CD14-positive monocyte (primary cell): Measurements from ENCODE around the gene B3GNT8. TPM values are rescaled to one million over a fixed set of nuclear protein-coding genes. Genes with fewer than 3 reads are reported as not detected.

Source experiments
- DNase-seq, 3 donors: peaks; one replicate each; pipeline ENCODE4 v3.0.0-alpha.2; 2011 to 2022
- H2AFZ ChIP-seq: 2 replicates; pipeline ENCODE4 v1.6.0; 2012; ENCODE audit warnings: mild to moderate bottlenecking, low read depth, low read length, inconsistent platforms; ENCODE audit not compliant: insufficient read depth, poor library complexity, severe bottlenecking
- H3K27ac ChIP-seq, 2 donors: 1 replicate in 1 of 2; 2 replicates in 1 of 2; pipeline ENCODE4 v1.5.1; 2012 to 2013; ENCODE audit warnings: low read length in 2 of 2, control low read depth in 1 of 2, inconsistent platforms in 1 of 2, low read depth in 1 of 2, mild to moderate bottlenecking in 1 of 2
- H3K27me3 ChIP-seq, 2 donors: one replicate each; pipeline versions ENCODE4 v1.6.0 to v1.6.1; 2011 to 2013; ENCODE audit warnings: low read length in 2 of 2; ENCODE audit not compliant: control insufficient read depth in 2 of 2, insufficient read depth in 2 of 2
- H3K36me3 ChIP-seq, 2 donors: replicated peaks in 1 of 2; 1 replicate in 1 of 2; 2 replicates in 1 of 2; pipeline versions ENCODE4 v1.5.1 to v1.6.1; 2012 to 2013; ENCODE audit warnings: low read length in 2 of 2, control low read depth in 1 of 2, inconsistent platforms in 1 of 2, mild to moderate bottlenecking in 1 of 2; ENCODE audit not compliant: insufficient read depth in 2 of 2, control insufficient read depth in 1 of 2
- H3K4me1 ChIP-seq, 2 donors: 1 replicate in 1 of 2; 2 replicates in 1 of 2; pipeline versions ENCODE4 v1.5.1 to v1.6.1; 2012 to 2013; ENCODE audit warnings: low read length in 2 of 2, control low read depth in 1 of 2, inconsistent platforms in 1 of 2, mild to moderate bottlenecking in 1 of 2, moderate library complexity in 1 of 2; ENCODE audit not compliant: insufficient read depth in 2 of 2, control insufficient read depth in 1 of 2
- H3K4me2 ChIP-seq: replicated peaks from 2 replicates; pipeline ENCODE3; 2012; ENCODE audit warnings: low read length, moderate library complexity, mild to moderate bottlenecking; ENCODE audit not compliant: poor library complexity, severe bottlenecking; ENCODE audit errors: extremely low read depth
- H3K4me3 ChIP-seq, 3 experiments: fragments of 200-600 bp in 1 of 3; sonication (generic) in 1 of 3; replicated peaks in 1 of 3; 1 replicate in 2 of 3; 2 replicates in 1 of 3; pipeline ENCODE4 v1.5.1; 2011 to 2013; ENCODE audit warnings: low read length in 3 of 3, mild to moderate bottlenecking in 3 of 3, control low read depth in 2 of 3, low read depth in 2 of 3, inconsistent platforms in 1 of 3, moderate library complexity in 1 of 3
- H3K79me2 ChIP-seq: 2 replicates; pipeline ENCODE4 v1.6.0; 2012; ENCODE audit warnings: mild to moderate bottlenecking, control low read depth, inconsistent platforms, low read length, moderate library complexity; ENCODE audit not compliant: insufficient read depth
- H3K9ac ChIP-seq: 2 replicates; pipeline ENCODE4 v1.6.0; 2017; ENCODE audit warnings: low read length, mild to moderate bottlenecking; ENCODE audit not compliant: insufficient read depth, poor library complexity, severe bottlenecking
- H3K9me3 ChIP-seq, 2 donors: replicated peaks in 1 of 2; 1 replicate in 1 of 2; 2 replicates in 1 of 2; pipeline versions ENCODE4 v1.5.1 to v1.6.1; 2012 to 2013; ENCODE audit warnings: low read length in 2 of 2, control low read depth in 1 of 2; ENCODE audit not compliant: control insufficient read depth in 1 of 2, insufficient read depth in 1 of 2
- H4K20me1 ChIP-seq: 2 replicates; pipeline ENCODE4 v1.6.0; 2012; ENCODE audit warnings: mild to moderate bottlenecking, low read length, control low read depth, moderate library complexity; ENCODE audit not compliant: insufficient read depth
- H3K27ac Mint-ChIP-seq, 7 donors: one replicate each; pipeline ENCODE4 v1.8.0; 2020; ENCODE audit warnings: mild to moderate bottlenecking in 7 of 7, mixed read lengths in 7 of 7, moderate library complexity in 6 of 7, inconsistent platforms in 2 of 7
- H3K27me3 Mint-ChIP-seq, 3 donors: one replicate each; pipeline ENCODE4 v1.8.0; 2021 to 2022; ENCODE audit warnings: low read depth in 3 of 3, mild to moderate bottlenecking in 3 of 3, mixed read lengths in 3 of 3, moderate library complexity in 3 of 3, inconsistent platforms in 1 of 3
- H3K36me3 Mint-ChIP-seq, 2 donors: one replicate each; pipeline ENCODE4 v1.8.0; 2020; ENCODE audit warnings: mixed read lengths in 2 of 2, inconsistent platforms in 1 of 2, mild to moderate bottlenecking in 1 of 2
- H3K4me1 Mint-ChIP-seq: one replicate; pipeline ENCODE4 v1.8.0; 2020; ENCODE audit warnings: mild to moderate bottlenecking, mixed read lengths
- H3K4me3 Mint-ChIP-seq, 2 donors: one replicate each; pipeline ENCODE4 v1.8.0; 2020; ENCODE audit warnings: mild to moderate bottlenecking in 2 of 2, mixed read lengths in 2 of 2, moderate library complexity in 1 of 2
- H3K9me3 Mint-ChIP-seq, 7 donors: one replicate each; pipeline ENCODE4 v1.8.0; 2020 to 2022; ENCODE audit warnings: mixed read lengths in 7 of 7, mild to moderate bottlenecking in 6 of 7, moderate library complexity in 6 of 7, inconsistent platforms in 2 of 7
- CTCF ChIP-seq: fragments of 200-600 bp; IDR thresholded peaks from one replicate; pipeline ENCODE4 v1.8.0; 2022; ENCODE audit warnings: antibody characterized with exemption, mild to moderate bottlenecking
- WGBS: methylation state at CpG from one replicate; pipeline ENCODE4 v1.1.5; 2013; ENCODE audit warnings: missing lambda C conversion rate; ENCODE audit not compliant: insufficient coverage; 5-methylcytosine and 5-hydroxymethylcytosine counted together
- intact Hi-C, 2 donors: fragments of 100-400 bp; cut with micrococcal nuclease; formaldehyde crosslinking; loops; one replicate each; pipeline versions ENCODE4 v1.15.0 to v1.15.1; 2023
- polyA plus RNA-seq, 3 donors: library from polyadenylated mRNA; depleted of rRNA in 1 of 3; unstranded in 2 of 3; stranded (reverse) in 1 of 3; fragments of 300-500 nt in 2 of 3; fragments of >200 nt in 1 of 3; fragmentation: Illumina TruSeq in 2 of 3; gene quantifications; 1 replicate in 2 of 3; 2 replicates in 1 of 3; pipeline ENCODE4 v1.2.3, GENCODE V29; 2012 to 2021

Gene B3GNT8
- polyA plus RNA-seq, 3 donors, result 2.9 to 18.9 (median 17.4) TPM

DNA sequence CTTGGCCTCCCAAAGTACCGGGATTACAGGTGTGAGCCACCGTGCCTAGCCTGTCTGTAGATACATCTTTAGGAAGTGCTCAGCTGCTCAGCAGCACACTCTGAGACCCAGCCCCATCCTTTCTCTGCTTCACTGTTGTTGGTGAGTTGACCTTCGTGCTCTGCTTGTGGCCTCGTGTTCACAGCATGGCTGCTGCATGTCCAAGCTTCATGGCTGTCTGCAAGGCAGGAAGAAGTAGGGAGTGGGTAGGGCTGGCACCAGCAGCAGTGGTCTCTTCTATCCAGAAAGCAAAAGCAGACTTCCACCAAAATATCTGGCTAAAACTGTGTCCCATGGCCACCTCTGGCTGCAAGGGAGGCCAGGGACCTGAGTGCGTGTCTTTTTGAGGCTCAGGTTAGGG lies 14.2 kb downstream of the B3GNT8 start:
- peaks cover 52 to 66% of the 10 kb centered on the region in 2 donors for H3K36me3 ChIP-seq
- DNase-seq, result no peak
- peaks cover 0 to 2% (median 0%) of the 10 kb centered on the region in 3 donors for H3K27me3 Mint-ChIP-seq

GRCh38 chr19:41411968-41412265 lies 15.3 kb downstream of the B3GNT8 start:
- H3K36me3 ChIP-seq, result peaks cover 48 to 59% of the 10 kb centered on the region in 2 donors
- Mint-ChIP-seq H3K36me3 (peaks cover 64 to 74% of the 10 kb centered on the region in 2 donors), H3K27ac (peak overlapping the region in 5 of 7 donors; percentile 18 to 59 (median 31)), H3K27me3 (peaks cover 0 to 2% (median 0%) of the 10 kb centered on the region in 3 donors), H3K4me1 (peaks cover 66% of the 10 kb centered on the region), H3K9me3 (peaks cover 0 to 3% (median 0%) of the 10 kb centered on the region in 7 donors), H3K4me3 (no peak overlapping the region)
- H3K79me2 ChIP-seq, result peaks cover 24% of the 10 kb centered on the region
- H3K9me3 ChIP-seq, result no peaks in the 10 kb centered on the region
- intact Hi-C loops, result no loop called here
- H2AFZ ChIP-seq, result no peak overlapping the region
- no peak overlapping the region for H3K9ac ChIP-seq
- no peaks in the 10 kb centered on the region for H4K20me1 ChIP-seq
- H3K27me3 ChIP-seq, result no peaks in the 10 kb centered on the region
- peaks cover 53 to 83% of the 10 kb centered on the region in 2 donors for H3K4me1 ChIP-seq
- no peak overlapping the region for H3K4me2 ChIP-seq
- TF ChIP-seq CTCF, result no peak
- no peak overlapping the region for H3K27ac ChIP-seq
- H3K4me3 ChIP-seq, result no peak overlapping the region
- no peak for DNase-seq
- 87% methylated on average over 11 of the region's 11 CpGs for WGBS

More for the DNA sequence above, 14.2 kb downstream of the B3GNT8 start:
- Histone ChIP-seq H2AFZ (no peak overlapping the region), H4K20me1 (no peaks in the 10 kb centered on the region), H3K4me2 (no peak overlapping the region), H3K9ac (no peak overlapping the region), H3K27me3 (no peaks in the 10 kb centered on the region), H3K4me1 (peaks cover 42 to 73% of the 10 kb centered on the region in 2 donors), H3K9me3 (no peaks in the 10 kb centered on the region), H3K4me3 (no peak overlapping the region), H3K79me2 (peaks cover 24% of the 10 kb centered on the region), H3K27ac (no peak overlapping the region)
- peaks cover 66 to 80% of the 10 kb centered on the region in 2 donors for H3K36me3 Mint-ChIP-seq
- no peak for TF ChIP-seq CTCF
- H3K4me3 Mint-ChIP-seq, result no peak overlapping the region
- H3K4me1 Mint-ChIP-seq, result peaks cover 60% of the 10 kb centered on the region
- peaks cover 0 to 3% (median 0%) of the 10 kb centered on the region in 7 donors for H3K9me3 Mint-ChIP-seq
- WGBS, result 93% methylated on average over 2 of the region's 5 CpGs
- H3K27ac Mint-ChIP-seq, result peak overlapping the region in 1 of 7 donors; percentile 15
- intact Hi-C loops, result no loop called here
